LNCAP (cell line): ENCODE data around the gene MAP4K4.

Experiments used
- CTCF ChIP-seq: fragments of 450-650 bp; IDR thresholded peaks from 2 replicates; pipeline ENCODE4 v1.5.1; 2017; ENCODE audit warnings: mild to moderate bottlenecking

Gene MAP4K4

DNA sequence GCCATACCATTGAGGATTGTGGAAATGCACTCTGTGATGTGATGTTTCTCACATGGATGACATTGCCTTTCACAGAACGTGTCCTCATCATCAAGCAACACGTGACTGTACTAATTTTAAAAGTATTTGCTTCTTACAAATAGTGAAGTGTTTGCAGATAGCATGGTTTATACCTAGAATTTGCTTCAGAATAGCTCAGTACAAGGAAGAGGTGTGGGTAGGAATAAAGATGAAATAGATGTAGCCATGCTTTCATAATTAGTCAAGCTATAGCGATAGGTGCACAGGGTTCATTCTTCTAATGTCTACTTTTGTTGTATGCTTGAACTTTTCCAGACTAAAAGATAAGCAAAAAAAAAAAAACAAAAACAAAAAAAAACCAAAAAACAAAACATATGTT, 27.5 kb downstream of the MAP4K4 start:
- no peak for TF ChIP-seq CTCF

DNA sequence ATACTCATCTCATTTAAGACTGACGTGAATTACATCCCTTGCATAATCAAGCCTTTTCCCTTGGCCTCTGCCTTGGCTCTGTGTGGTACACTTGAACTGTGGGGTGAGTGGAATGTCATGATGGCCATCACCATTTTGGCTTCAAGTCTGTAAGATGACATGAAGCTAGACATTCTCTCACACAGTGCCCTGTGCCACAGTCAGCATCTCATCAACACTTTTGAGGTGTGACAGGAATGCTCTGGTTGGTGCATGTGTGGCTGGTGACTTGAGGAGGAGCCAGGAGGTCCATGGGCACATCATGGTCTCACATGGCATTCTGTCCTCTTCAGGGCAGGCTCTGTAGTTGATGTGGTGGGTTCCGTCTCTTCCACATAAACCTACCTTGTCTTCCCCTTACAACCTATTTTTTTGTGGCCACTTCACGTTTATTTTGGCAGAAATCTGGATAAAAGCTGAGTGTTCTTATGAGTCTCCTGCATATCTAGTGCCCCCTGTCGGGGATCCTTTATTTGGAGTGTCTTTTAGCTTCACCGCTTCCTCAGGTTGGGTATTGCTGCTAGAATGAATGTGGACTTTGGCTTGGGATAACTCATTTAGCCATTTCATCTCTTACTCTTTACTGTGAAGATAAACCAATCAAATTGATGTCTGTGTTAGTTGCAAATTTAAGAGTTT, 28.1 kb downstream of the MAP4K4 start:
- 0 out of 2 replicates have a peak, but pooled peaks have one; percentile 7 for TF ChIP-seq CTCF

GRCh38 chr2:101728865-101729264, 31.4 kb downstream of the MAP4K4 start:
- no peak for TF ChIP-seq CTCF

- TF ChIP-seq CTCF = no peak
Measured at GRCh38 chr2:101729521-101730190, 32.1 kb downstream of the MAP4K4 start.

DNA sequence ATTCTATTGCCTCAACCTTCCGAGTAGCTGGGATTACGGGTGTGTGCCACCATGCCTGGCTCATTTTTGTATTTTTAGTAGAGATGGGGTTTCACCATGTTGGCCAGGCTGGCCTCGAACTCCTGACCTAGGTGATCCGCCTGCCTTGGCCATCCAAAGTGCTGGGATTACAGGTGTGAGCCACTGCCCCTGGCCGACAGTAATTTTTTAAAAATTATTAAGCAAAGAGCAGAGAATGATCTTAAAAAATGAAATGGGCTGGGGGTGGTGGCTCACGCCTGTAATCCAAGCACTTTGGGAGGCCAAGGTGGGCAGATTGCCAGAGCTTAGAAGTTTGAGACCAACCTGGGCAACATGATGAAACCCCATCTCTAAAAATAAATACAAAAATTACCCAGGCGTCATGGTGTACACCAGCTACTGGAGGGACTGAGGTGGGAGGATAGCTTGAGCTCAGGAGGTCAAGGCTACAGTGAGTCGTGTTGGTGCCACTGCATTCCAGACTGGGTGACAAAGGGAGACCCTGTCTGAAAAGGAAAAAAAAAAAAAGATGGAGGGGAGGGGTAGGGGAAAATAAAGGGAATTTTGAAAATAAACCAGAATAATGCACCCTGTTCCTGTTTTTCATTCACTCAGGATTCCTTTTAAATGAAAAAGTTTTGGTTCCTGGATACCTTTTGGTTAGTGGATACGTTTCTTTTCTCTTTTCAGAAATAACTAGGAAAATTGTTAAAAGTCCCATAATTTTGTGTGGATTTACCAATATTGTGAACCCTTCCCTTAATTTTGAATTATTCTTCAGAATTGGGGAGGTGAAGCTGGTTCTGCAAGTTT, 33.9 kb downstream of the MAP4K4 start:
- TF ChIP-seq CTCF = no peak

GRCh38 chr2:101732199-101732598, 34.7 kb downstream of the MAP4K4 start:
- TF ChIP-seq CTCF = no peak

GRCh38 chr2:101732773-101733256, 35.3 kb downstream of the MAP4K4 start:
- no peak for TF ChIP-seq CTCF
